HG03342 (cell line): Measurements from ENCODE around the gene KDM4E.
"Not testable (repeated sequence)": the region's sequence is repeated elsewhere in the genome, so short reads cannot be mapped to it uniquely, and the experiment has no call there.

Experiments
- ATAC-seq: cut with Tn5 transposase; IDR thresholded peaks from one replicate; pipeline ENCODE4 v1.9.1; 2021; ENCODE audit warnings: mild to moderate bottlenecking, moderate library complexity; ENCODE audit not compliant: unreplicated experiment

KDM4E gene

DNA sequence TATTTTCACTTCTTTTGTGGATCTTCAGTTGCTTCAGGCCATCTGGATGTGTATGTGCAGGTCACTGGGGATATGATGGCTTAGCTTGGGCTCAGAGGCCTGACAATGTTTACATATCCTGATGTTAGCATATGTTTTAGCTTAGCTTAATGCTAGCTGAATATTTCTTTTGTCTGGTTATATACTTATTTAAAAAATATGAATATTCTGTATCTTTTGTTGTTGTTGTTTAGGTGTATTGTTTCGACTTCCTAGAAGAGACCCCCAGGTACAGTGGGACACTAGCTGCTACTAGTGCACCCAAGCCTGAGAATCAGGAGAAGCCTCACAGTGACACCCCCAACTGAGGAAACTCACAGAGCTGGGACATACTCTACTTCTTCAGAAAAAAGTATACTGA is at the start of gene KDM4E:
KDM4E (plus strand) TSS at position 301 of the 400 bp plus-strand sequence. CDS start 300 bp downstream, outside the sequence.
- ATAC-seq, result no peak

GRCh38 chr11:94975599-94975998 is 49.5 kb upstream of the KDM4E start:
- no peak for ATAC-seq

- no peak for ATAC-seq
Observed at GRCh38 chr11:94987378-94987777, 37.7 kb upstream of the KDM4E start.

- no peak for ATAC-seq
Observed at GRCh38 chr11:94988748-94989147, 36.3 kb upstream of the KDM4E start.

GRCh38 chr11:94993400-94993943 is 31.6 kb upstream of the KDM4E start:
- no peak for ATAC-seq

DNA sequence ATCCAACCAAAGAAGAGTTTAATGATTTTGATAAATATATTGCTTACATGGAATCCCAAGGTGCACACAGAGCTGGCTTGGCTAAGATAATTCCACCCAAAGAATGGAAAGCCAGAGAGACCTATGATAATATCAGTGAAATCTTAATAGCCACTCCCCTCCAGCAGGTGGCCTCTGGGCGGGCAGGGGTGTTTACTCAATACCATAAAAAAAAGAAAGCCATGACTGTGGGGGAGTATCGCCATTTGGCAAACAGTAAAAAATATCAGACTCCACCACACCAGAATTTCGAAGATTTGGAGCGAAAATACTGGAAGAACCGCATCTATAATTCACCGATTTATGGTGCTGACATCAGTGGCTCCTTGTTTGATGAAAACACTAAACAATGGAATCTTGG is 27.6 kb upstream of the KDM4E start:
- ATAC-seq, result no peak

DNA sequence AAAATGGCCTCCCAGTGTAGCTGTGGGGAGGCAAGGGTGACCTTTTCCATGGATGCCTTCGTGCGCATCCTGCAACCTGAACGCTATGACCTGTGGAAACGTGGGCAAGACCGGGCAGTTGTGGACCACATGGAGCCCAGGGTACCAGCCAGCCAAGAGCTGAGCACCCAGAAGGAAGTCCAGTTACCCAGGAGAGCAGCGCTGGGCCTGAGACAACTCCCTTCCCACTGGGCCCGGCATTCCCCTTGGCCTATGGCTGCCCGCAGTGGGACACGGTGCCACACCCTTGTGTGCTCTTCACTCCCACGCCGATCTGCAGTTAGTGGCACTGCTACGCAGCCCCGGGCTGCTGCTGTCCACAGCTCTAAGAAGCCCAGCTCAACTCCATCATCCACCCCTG is 26.8 kb upstream of the KDM4E start:
- ATAC-seq, result no peak

- no peak for ATAC-seq
Observed at GRCh38 chr11:95003716-95004115, 21.3 kb upstream of the KDM4E start.

- ATAC-seq, result no peak
Observed at GRCh38 chr11:95005642-95006041, 19.4 kb upstream of the KDM4E start.

GRCh38 chr11:95011376-95011775 is 13.7 kb upstream of the KDM4E start:
- no peak for ATAC-seq

DNA sequence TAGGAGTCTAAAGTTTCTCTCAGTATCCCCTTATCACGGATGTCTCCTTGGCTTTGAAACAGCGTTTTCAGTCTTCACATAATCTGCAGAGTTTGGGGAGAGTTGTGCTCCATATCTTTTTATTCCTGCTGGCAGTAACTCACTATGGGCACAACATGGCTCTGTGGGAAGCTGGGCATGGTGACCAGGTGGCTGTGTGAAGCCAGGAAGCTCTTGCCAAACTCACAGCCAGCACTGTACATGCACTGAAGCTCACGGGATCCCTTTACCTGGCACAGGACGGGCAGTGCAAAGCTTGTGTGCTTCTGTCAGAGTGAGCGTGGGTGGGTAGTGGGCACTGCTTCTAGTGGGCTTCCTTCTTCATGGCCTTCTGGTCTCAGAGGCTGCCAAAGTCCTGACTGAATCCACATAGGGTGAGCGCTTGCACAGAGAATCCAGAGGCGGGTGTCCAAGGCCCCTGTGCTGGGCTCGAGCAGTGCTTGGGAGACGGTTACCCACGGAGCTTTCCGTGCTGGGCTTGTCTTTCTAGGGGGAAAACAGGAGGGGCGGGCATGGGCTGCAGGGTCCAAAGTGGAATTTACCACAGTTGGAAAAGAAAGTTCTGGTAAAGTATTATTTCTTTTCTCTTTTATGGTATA is 10.8 kb upstream of the KDM4E start:
- ATAC-seq, result no peak

DNA sequence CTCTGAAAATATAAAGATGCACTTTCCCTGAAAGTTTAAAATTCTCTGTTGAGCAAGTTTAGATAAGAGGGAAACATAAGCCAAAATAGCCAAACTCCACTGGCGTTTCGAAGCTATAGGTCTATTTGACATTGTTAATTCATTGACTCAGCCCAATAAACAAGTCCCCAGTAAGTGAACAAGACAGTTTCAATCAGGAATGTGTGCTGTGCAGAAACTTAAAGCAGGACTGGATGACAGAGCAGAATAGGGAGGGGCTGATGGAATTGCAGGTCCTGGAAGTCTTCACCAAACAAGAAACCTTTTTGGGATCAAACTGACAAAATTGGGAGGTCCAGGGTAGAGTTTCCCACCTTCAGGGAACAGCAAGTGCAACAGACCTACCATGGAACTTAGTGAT is 8.9 kb upstream of the KDM4E start:
- no peak for ATAC-seq

DNA sequence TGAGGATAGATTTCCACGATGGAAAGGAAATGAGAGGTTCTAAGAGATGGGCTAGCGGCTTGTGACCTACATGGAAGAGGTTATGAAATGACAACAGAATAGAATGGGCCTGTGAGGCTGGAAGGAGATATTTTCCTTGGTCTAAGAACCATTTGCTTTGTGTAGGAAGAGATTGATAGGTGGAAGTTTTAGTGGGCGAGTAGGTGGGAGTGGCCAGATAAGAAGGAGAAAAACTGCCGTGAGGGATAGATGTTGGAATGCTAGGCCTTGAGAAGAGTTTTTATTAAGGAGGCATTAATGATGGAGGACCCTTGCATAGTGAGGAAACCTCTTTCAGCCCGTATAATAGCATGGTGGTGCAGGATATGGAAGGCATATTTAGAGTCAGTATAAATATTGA is 3.6 kb upstream of the KDM4E start:
- ATAC-seq, result not testable (repeated sequence)

DNA sequence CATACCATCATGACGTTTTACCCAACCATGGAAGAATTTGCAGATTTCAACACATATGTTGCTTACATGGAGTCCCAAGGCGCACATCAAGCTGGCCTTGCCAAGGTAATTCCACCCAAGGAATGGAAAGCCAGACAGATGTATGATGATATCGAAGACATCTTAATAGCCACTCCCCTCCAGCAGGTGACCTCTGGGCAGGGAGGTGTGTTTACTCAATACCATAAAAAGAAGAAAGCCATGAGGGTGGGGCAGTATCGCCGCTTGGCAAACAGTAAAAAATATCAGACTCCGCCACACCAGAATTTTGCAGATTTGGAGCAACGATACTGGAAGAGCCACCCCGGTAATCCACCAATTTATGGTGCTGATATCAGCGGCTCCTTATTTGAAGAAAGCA is 536 bp downstream of the KDM4E start:
- not testable (repeated sequence) for ATAC-seq

DNA sequence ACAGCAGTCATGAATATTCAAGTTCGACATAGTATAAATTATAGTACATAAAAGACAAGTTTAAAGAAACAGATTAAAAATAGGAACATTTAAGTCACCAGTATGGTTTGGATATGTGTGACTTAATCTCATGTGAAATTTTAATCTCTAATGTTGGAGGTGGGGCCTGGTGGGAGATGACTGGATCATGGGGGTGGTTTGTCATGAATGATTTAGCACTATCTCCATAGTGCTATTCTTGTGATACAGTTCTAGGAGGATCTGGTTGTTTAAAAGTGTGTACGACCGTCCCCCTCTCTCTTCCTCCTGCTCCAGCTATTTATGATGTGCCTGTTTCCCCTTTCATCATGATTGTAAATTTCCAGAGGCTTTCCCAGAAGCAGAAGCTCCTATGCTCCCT is 3.3 kb downstream of the KDM4E start:
- no peak for ATAC-seq

DNA sequence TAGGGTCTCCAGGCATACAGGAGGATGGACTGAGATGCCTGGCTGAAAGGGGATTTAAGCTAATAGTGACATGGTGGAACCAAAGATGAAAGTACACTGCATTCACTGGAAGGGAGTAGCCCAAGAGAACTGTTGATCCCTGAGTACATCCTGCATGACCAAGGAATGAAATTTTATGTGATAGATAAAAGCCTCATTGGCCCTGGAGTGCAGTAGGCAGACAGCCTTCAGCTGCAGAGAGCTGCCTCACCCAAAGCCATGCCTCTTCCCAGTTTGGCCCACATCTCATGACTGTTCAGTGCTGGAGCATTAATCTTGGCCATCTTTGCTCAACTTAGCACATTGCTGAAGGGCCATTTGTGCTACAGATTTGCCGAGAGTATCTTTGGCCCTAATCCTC is 8.0 kb downstream of the KDM4E start:
- ATAC-seq, result no peak

DNA sequence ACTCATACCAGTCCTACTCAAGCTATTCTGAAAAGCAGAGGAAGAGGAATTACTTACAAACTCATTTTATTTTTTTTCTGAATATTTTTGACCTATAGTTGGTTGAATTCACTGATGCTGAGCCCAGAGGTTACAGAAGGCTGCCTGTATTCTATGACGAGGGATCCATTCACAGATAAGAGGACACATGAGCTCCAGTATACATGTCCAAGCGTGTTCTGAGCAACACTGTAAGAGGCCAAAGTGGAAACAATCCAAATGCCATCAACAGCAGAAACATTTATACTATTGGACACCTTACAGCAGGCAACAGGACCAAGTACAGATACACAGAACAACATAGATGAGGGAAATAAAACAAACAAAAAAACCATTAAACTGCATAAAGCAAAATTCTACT is 10.3 kb downstream of the KDM4E start:
- ATAC-seq, result no peak

- ATAC-seq, result not testable (repeated sequence)
Observed at GRCh38 chr11:95037356-95038035, 12.4 kb downstream of the KDM4E start.

DNA sequence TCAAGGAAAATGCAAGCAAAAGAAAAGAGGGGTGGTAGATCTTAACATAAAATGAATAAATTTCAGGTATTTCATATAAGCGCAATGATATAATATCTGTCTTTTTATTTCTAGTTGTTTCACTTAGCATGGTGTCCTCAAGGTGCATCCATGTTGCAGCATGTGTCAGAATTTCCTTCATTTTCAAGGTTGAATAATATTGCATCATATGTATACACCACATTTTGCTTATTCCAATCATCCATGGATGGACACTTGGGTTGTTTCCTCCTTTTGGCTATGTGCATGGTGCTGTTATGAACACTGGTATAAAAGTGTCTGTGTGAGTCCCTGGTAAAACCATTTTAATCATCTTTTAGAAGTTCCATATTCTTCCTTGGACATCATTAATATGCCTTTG is 17.2 kb downstream of the KDM4E start:
- no peak for ATAC-seq

- no peak for ATAC-seq
Observed at GRCh38 chr11:95042906-95043305, 17.8 kb downstream of the KDM4E start.

GRCh38 chr11:95044010-95044409 is 19.0 kb downstream of the KDM4E start:
- ATAC-seq, result no peak

- no peak for ATAC-seq
Observed at GRCh38 chr11:95045812-95046211, 20.8 kb downstream of the KDM4E start.
